Body of pancreas (tissue), 4 donors: ENCODE measurements around the gene ABHD12. TPM values are rescaled to one million over a fixed set of nuclear protein-coding genes. Genes with fewer than 3 reads are reported as not detected.
A peak's percentile ranks its signal among the peaks of the same experiment; 100 is the strongest.

Source experiments
- ATAC-seq: fragments of 150-250 bp; one replicate; pipeline ENCODE4 v1.9.1; 2016
- DNase-seq, 4 donors: peaks; one replicate each; pipeline ENCODE4 v3.0.0-alpha.2; 2019
- H3K27ac ChIP-seq, 4 donors: fragments of 200-600 bp; sonication (generic); 1 replicate in 3 of 4; 2 replicates in 1 of 4; pipeline versions ENCODE4 v1.5.1 to v1.6.1; 2016 to 2019; ENCODE audit warnings: mild to moderate bottlenecking in 1 of 4, mixed read lengths in 1 of 4, moderate library complexity in 1 of 4
- H3K27me3 ChIP-seq, 2 donors: fragments of 200-600 bp; sonication (generic); one replicate each; pipeline ENCODE4 v1.6.0; 2016; ENCODE audit warnings: mild to moderate bottlenecking in 1 of 2
- H3K36me3 ChIP-seq, 2 donors: fragments of 200-600 bp; sonication (generic); replicated peaks in 1 of 2; 2 replicates each; pipeline ENCODE4 v1.5.1; 2016; ENCODE audit warnings: low read depth in 2 of 2; ENCODE audit not compliant: insufficient read depth in 1 of 2
- H3K4me1 ChIP-seq: fragments of 200-600 bp; sonication (generic); one replicate; pipeline ENCODE4 v1.6.0; 2016
- H3K4me3 ChIP-seq, 2 donors: fragments of 200-600 bp; sonication (generic); 1 replicate in 1 of 2; 2 replicates in 1 of 2; pipeline ENCODE4 v1.5.1; 2016 to 2019
- H3K9me3 ChIP-seq, 3 donors: fragments of 200-600 bp; sonication (generic); 1 replicate in 2 of 3; 2 replicates in 1 of 3; pipeline ENCODE4 v1.5.1; 2016
- CTCF ChIP-seq, 7 experiments: fragments of 450-650 bp in 4 of 7; fragments of 200-600 bp in 3 of 7; sonication (generic) in 3 of 7; IDR thresholded peaks; one replicate each; pipeline ENCODE4 v1.5.1; 2016 to 2019; ENCODE audit warnings: antibody characterized with exemption in 7 of 7
- POLR2A ChIP-seq, 3 donors: fragments of 450-650 bp; IDR thresholded peaks; one replicate each; pipeline ENCODE4 v1.6.1; 2016; ENCODE audit warnings: antibody characterized with exemption in 3 of 3, mild to moderate bottlenecking in 2 of 3
- whole genome bisulfite sequencing, 2 donors: methylation state at CpG; one replicate each; pipeline ENCODE4 v1.1.5; 2017; 5-methylcytosine and 5-hydroxymethylcytosine counted together
- intact Hi-C: fragments of 100-400 bp; cut with DNase I; formaldehyde crosslinking; loops from one replicate; pipeline ENCODE4 v1.15.1; 2023
- total RNA-seq, 2 donors: library from RNA; depleted of rRNA; stranded (reverse); fragments of >200 nt; gene quantifications; one replicate each; pipeline ENCODE4 v1.1.0, GENCODE V29; 2016

The ABHD12 gene
- total RNA-seq, 2 donors from 2014 or later: 74.7 to 106 TPM

- WGBS, 2 donors: 90 to 91% methylated on average over 4 of the region's 4 CpGs
- H3K36me3 ChIP-seq: no peaks in the 10 kb centered on the region
- no peaks in the 10 kb centered on the region for H3K4me1 ChIP-seq
- H3K27ac ChIP-seq: no peak overlapping the region
- intact Hi-C loops: no loop called here
- H3K27me3 ChIP-seq: no peaks in the 10 kb centered on the region
- DNase-seq: no peak
- no peak for ATAC-seq
- H3K9me3 ChIP-seq: no peaks in the 10 kb centered on the region
- no peak for TF ChIP-seq CTCF (IDR thresholded peaks at IDR 0.05)
- TF ChIP-seq POLR2A (IDR thresholded peaks at IDR 0.05): no peak
- H3K4me3 ChIP-seq: no peak overlapping the region
Measured at GRCh38 chr20:25422032-25422431, 31.4 kb upstream of the ABHD12 start.

GRCh38 chr20:25421102-25421501 lies 30.5 kb upstream of the ABHD12 start:
- Histone ChIP-seq H3K4me1 (no peaks in the 10 kb centered on the region), H3K9me3 (no peaks in the 10 kb centered on the region), H3K27me3 (no peaks in the 10 kb centered on the region), H3K4me3 (no peak overlapping the region), H3K27ac (no peak overlapping the region), H3K36me3 (no peaks in the 10 kb centered on the region)
- DNase-seq: no peak
- no peak for TF ChIP-seq CTCF (IDR thresholded peaks at IDR 0.05)
- TF ChIP-seq POLR2A (IDR thresholded peaks at IDR 0.05): no peak
- ATAC-seq: no peak
- intact Hi-C loops: no loop called here

- intact Hi-C loops: no loop called here
- 88 to 91% methylated on average over 1 of the region's 1 CpG for WGBS, 2 donors
Measured at GRCh38 chr20:25418776-25419175, 28.1 kb upstream of the ABHD12 start.

GRCh38 chr20:25408890-25409289 lies 18.3 kb upstream of the ABHD12 start:
- Histone ChIP-seq H3K4me3 (no peak overlapping the region), H3K4me1 (peaks cover 9% of the 10 kb centered on the region), H3K27ac (no peak overlapping the region), H3K27me3 (no peaks in the 10 kb centered on the region), H3K36me3 (no peaks in the 10 kb centered on the region), H3K9me3 (no peaks in the 10 kb centered on the region)
- ATAC-seq (no peak), DNase-seq (no peak)
- intact Hi-C loops: no loop called here
- 84 to 89% methylated on average over 5 of the region's 5 CpGs for WGBS, 2 donors
- TF ChIP-seq CTCF (IDR thresholded peaks at IDR 0.05) (no peak), POLR2A (IDR thresholded peaks at IDR 0.05) (no peak)

More at GRCh38 chr20:25418776-25419175, 28.1 kb upstream of the ABHD12 start:
- DNase-seq (no peak), ATAC-seq (no peak)
- Histone ChIP-seq H3K4me3 (no peak overlapping the region), H3K27ac (no peak overlapping the region), H3K36me3 (no peaks in the 10 kb centered on the region), H3K27me3 (no peaks in the 10 kb centered on the region), H3K4me1 (no peaks in the 10 kb centered on the region), H3K9me3 (no peaks in the 10 kb centered on the region)
- no peak for TF ChIP-seq POLR2A (IDR thresholded peaks at IDR 0.05)
- no peak for TF ChIP-seq CTCF (IDR thresholded peaks at IDR 0.05)

- H3K4me1 ChIP-seq: peaks cover 9% of the 10 kb centered on the region
- TF ChIP-seq CTCF (IDR thresholded peaks at IDR 0.05) (no peak), POLR2A (IDR thresholded peaks at IDR 0.05) (no peak)
- intact Hi-C loops: no loop called here
- H3K27ac ChIP-seq: peak overlapping the region in 2 of 4 donors; percentile 52 to 63
- no peaks in the 10 kb centered on the region for H3K36me3 ChIP-seq
- DNase-seq (no peak), ATAC-seq (no peak)
- H3K9me3 ChIP-seq: peaks cover 0 to 5% (median 0%) of the 10 kb centered on the region in 3 donors
- 2 to 7% methylated on average over 4 of the region's 4 CpGs for WGBS, 2 donors
- no peaks in the 10 kb centered on the region for H3K27me3 ChIP-seq
- peak overlapping the region in 1 of 2 donors; percentile 35 for H3K4me3 ChIP-seq
Measured at GRCh38 chr20:25408170-25408547, 17.5 kb upstream of the ABHD12 start.
